ENCODE measurements around the gene NUP133. TPM values are rescaled to one million over a fixed set of nuclear protein-coding genes. Genes with fewer than 3 reads are reported as not detected.
"Not testable (repeated sequence)": the region's sequence is repeated elsewhere in the genome, so short reads cannot be mapped to it uniquely, and the experiment has no call there.

The NUP133 gene
- total and polyA plus RNA-seq, 5 donors from 2014 or later = 12.2 to 33.1 (median 17.3) TPM

DNA sequence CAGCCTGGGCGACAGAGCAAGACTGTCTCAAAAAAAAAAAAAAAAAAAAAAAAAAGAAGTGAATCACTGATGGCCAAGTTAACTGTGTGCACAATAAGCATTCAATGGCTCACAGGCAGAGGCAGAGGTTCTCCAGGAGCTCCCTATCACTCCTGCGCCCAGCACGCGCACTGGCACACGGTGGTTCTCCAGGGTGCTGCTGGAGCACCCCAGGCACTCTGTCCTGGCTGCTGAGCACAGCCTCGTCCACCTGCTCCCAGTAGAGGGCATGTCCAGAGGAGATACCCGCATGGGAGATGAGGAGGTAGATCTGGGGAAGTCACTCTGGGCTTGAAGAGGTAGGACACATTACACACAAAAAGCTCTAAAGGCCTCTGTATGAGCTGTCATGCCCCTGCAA lies 21.5 kb upstream of the NUP133 start:
- no peaks in the 10 kb centered on the region for H3K4me1 ChIP-seq (ENCODE audit: control insufficient read depth, insufficient read depth, low read length, poor library complexity, severe bottlenecking)
- H3K4me3 ChIP-seq (ENCODE audit: low read depth, low read length) = no peak overlapping the region
- H3K4me1 Mint-ChIP-seq = peaks cover 0 to 3% (median 0%) of the 10 kb centered on the region in 4 donors
- no peaks in the 10 kb centered on the region for H3K9me3 ChIP-seq (ENCODE audit: control insufficient read depth in 2 of 2, low read length in 2 of 2)
- H3K27ac ChIP-seq (ENCODE audit: insufficient read depth, low read length, poor library complexity, severe bottlenecking) = no peak overlapping the region
- no peaks in the 10 kb centered on the region for H3K27me3 Mint-ChIP-seq
- H3K9me3 Mint-ChIP-seq = no peaks in the 10 kb centered on the region
- no peak for ATAC-seq (ENCODE audit: low read depth in 2 of 2)
- peaks cover 60% of the 10 kb centered on the region for H3K36me3 ChIP-seq (ENCODE audit: control insufficient read depth, insufficient read depth, low read length)
- no peak overlapping the region for H3K4me3 Mint-ChIP-seq
- H3K27ac Mint-ChIP-seq = peak overlapping the region in 1 of 3 donors; percentile 52
- H3K36me3 Mint-ChIP-seq = peaks cover 53% of the 10 kb centered on the region
- DNase-seq = no peak
- no peaks in the 10 kb centered on the region for H3K27me3 ChIP-seq (ENCODE audit: control insufficient read depth, insufficient read depth, low read length)

GRCh38 chr1:229526695-229527094 lies 18.6 kb upstream of the NUP133 start:
- H3K4me1 ChIP-seq (ENCODE audit: control insufficient read depth, insufficient read depth, low read length, poor library complexity, severe bottlenecking) = no peaks in the 10 kb centered on the region

GRCh38 chr1:229523052-229523451 lies 14.9 kb upstream of the NUP133 start:
- H3K9me3 Mint-ChIP-seq = no peaks in the 10 kb centered on the region
- ATAC-seq (ENCODE audit: low read depth in 2 of 2) (no peak), DNase-seq (no peak)
- no peaks in the 10 kb centered on the region for H3K27me3 Mint-ChIP-seq
- peaks cover 29% of the 10 kb centered on the region for H3K36me3 Mint-ChIP-seq
- Histone ChIP-seq H3K4me3 (ENCODE audit: low read depth, low read length) (no peak overlapping the region), H3K27me3 (ENCODE audit: control insufficient read depth, insufficient read depth, low read length) (no peaks in the 10 kb centered on the region), H3K4me1 (ENCODE audit: control insufficient read depth, insufficient read depth, low read length, poor library complexity, severe bottlenecking) (no peaks in the 10 kb centered on the region), H3K36me3 (ENCODE audit: control insufficient read depth, insufficient read depth, low read length) (peaks cover 54% of the 10 kb centered on the region), H3K9me3 (ENCODE audit: control insufficient read depth in 2 of 2, low read length in 2 of 2) (no peaks in the 10 kb centered on the region), H3K27ac (ENCODE audit: insufficient read depth, low read length, poor library complexity, severe bottlenecking) (no peak overlapping the region)
- no peaks in the 10 kb centered on the region for H3K4me1 Mint-ChIP-seq
- no peak overlapping the region for H3K4me3 Mint-ChIP-seq
- H3K27ac Mint-ChIP-seq = peak overlapping the region in 2 of 3 donors; percentile 35 to 60

More at GRCh38 chr1:229526695-229527094, 18.6 kb upstream of the NUP133 start:
- H3K4me3 ChIP-seq (ENCODE audit: low read depth, low read length) = no peak overlapping the region
- DNase-seq = no peak
- no peaks in the 10 kb centered on the region for H3K9me3 ChIP-seq (ENCODE audit: control insufficient read depth in 2 of 2, low read length in 2 of 2)
- H3K4me3 Mint-ChIP-seq = no peak overlapping the region
- peaks cover 58% of the 10 kb centered on the region for H3K36me3 ChIP-seq (ENCODE audit: control insufficient read depth, insufficient read depth, low read length)
- H3K9me3 Mint-ChIP-seq = no peaks in the 10 kb centered on the region
- H3K27ac Mint-ChIP-seq = peak overlapping the region in 1 of 3 donors; percentile 58
- no peaks in the 10 kb centered on the region for H3K27me3 Mint-ChIP-seq
- H3K27ac ChIP-seq (ENCODE audit: insufficient read depth, low read length, poor library complexity, severe bottlenecking) = no peak overlapping the region
- ATAC-seq (ENCODE audit: low read depth in 2 of 2) = no peak
- peaks cover 44% of the 10 kb centered on the region for H3K36me3 Mint-ChIP-seq
- H3K27me3 ChIP-seq (ENCODE audit: control insufficient read depth, insufficient read depth, low read length) = no peaks in the 10 kb centered on the region
- no peaks in the 10 kb centered on the region for H3K4me1 Mint-ChIP-seq

DNA sequence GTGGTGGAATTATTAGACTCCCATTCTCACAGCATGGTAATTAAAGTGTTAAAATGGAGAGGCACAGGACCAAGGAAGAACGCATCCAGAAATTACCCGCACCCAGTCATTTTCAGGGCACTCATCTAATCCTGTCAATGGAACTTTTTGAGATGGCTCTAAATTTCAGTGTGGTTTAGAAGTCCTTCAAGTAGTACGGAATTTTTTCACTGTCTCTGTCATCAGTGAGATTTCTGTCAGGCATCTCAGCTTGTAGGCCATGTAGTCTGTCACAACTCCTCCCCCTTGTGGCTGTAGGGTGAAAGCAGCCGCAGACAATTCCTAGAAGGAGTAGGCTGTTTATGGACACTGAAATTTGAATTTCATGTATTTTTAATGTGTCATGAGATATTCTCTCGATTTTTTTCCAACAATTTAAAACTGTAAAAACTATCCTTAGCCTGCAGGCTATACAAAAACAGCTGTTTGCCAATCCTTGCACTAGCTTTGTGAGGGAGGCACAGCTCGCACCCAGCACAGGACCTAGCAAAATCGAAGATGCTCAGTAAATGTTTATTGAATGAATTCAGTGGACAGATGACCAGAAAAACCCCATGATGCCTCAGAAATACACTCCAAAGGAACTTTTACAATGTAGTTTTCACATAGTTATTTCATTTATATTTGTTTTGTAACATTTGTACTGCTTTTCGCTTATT lies 6.6 kb upstream of the NUP133 start:
- peak overlapping the region in 2 of 3 donors; percentile 32 to 79 for H3K27ac Mint-ChIP-seq
- ATAC-seq (ENCODE audit: low read depth in 2 of 2) = peak; percentile 77 to 83

GRCh38 chr1:229511625-229512024 lies 3.5 kb upstream of the NUP133 start:
- H3K4me3 ChIP-seq (ENCODE audit: low read depth, low read length); H3K27me3 ChIP-seq (ENCODE audit: control insufficient read depth, insufficient read depth, low read length); H3K4me3 Mint-ChIP-seq; H3K9me3 ChIP-seq (ENCODE audit: control insufficient read depth in 2 of 2, low read length in 2 of 2); DNase-seq; H3K36me3 ChIP-seq (ENCODE audit: control insufficient read depth, insufficient read depth, low read length); H3K27ac ChIP-seq (ENCODE audit: insufficient read depth, low read length, poor library complexity, severe bottlenecking); H3K27ac Mint-ChIP-seq; H3K36me3 Mint-ChIP-seq; ATAC-seq (ENCODE audit: low read depth in 2 of 2); H3K9me3 Mint-ChIP-seq; H3K27me3 Mint-ChIP-seq: not testable (repeated sequence)
- H3K4me1 Mint-ChIP-seq = peaks cover 18 to 36% (median 22%) of the 10 kb centered on the region in 4 donors
- peaks cover 22% of the 10 kb centered on the region for H3K4me1 ChIP-seq (ENCODE audit: control insufficient read depth, insufficient read depth, low read length, poor library complexity, severe bottlenecking)

More for the DNA sequence above, 6.6 kb upstream of the NUP133 start:
- DNase-seq = peak; percentile 49 to 68 (median 67)
- Mint-ChIP-seq H3K36me3 (no peaks in the 10 kb centered on the region), H3K4me3 (no peak overlapping the region), H3K9me3 (no peaks in the 10 kb centered on the region), H3K4me1 (peaks cover 0 to 7% (median 2%) of the 10 kb centered on the region in 4 donors), H3K27me3 (no peaks in the 10 kb centered on the region)
- Histone ChIP-seq H3K4me1 (ENCODE audit: control insufficient read depth, insufficient read depth, low read length, poor library complexity, severe bottlenecking) (peaks cover 3% of the 10 kb centered on the region), H3K36me3 (ENCODE audit: control insufficient read depth, insufficient read depth, low read length) (peaks cover 12% of the 10 kb centered on the region), H3K9me3 (ENCODE audit: control insufficient read depth in 2 of 2, low read length in 2 of 2) (no peaks in the 10 kb centered on the region), H3K27me3 (ENCODE audit: control insufficient read depth, insufficient read depth, low read length) (no peaks in the 10 kb centered on the region), H3K27ac (ENCODE audit: insufficient read depth, low read length, poor library complexity, severe bottlenecking) (no peak overlapping the region), H3K4me3 (ENCODE audit: low read depth, low read length) (no peak overlapping the region)

- not testable (repeated sequence) for DNase-seq; ATAC-seq (ENCODE audit: low read depth in 2 of 2); H3K27ac ChIP-seq (ENCODE audit: insufficient read depth, low read length, poor library complexity, severe bottlenecking); H3K27ac Mint-ChIP-seq; H3K36me3 Mint-ChIP-seq; H3K4me3 ChIP-seq (ENCODE audit: low read depth, low read length); H3K9me3 Mint-ChIP-seq; H3K9me3 ChIP-seq (ENCODE audit: control insufficient read depth in 2 of 2, low read length in 2 of 2); H3K4me3 Mint-ChIP-seq; H3K36me3 ChIP-seq (ENCODE audit: control insufficient read depth, insufficient read depth, low read length); H3K27me3 ChIP-seq (ENCODE audit: control insufficient read depth, insufficient read depth, low read length); H3K27me3 Mint-ChIP-seq
- H3K4me1 ChIP-seq (ENCODE audit: control insufficient read depth, insufficient read depth, low read length, poor library complexity, severe bottlenecking) = peaks cover 26% of the 10 kb centered on the region
- peaks cover 18 to 40% (median 26%) of the 10 kb centered on the region in 4 donors for H3K4me1 Mint-ChIP-seq
Measured at GRCh38 chr1:229511201-229511600, 3.1 kb upstream of the NUP133 start.

- H3K9me3 Mint-ChIP-seq = peaks cover 0 to 2% (median 0%) of the 10 kb centered on the region in 7 donors
- no peak for ATAC-seq (ENCODE audit: low read depth in 2 of 2)
- H3K36me3 Mint-ChIP-seq = no peaks in the 10 kb centered on the region
Measured at GRCh38 chr1:229509576-229509975, 1.4 kb upstream of the NUP133 start.

More at GRCh38 chr1:229509576-229509975, 1.4 kb upstream of the NUP133 start:
- Mint-ChIP-seq H3K27me3 (peaks cover 7% of the 10 kb centered on the region), H3K27ac (peak overlapping the region; percentile 20 to 100 (median 99)), H3K4me1 (peaks cover 18 to 43% (median 30%) of the 10 kb centered on the region in 4 donors), H3K4me3 (peak overlapping the region; percentile 90 to 97 (median 95))
- Histone ChIP-seq H3K4me3 (ENCODE audit: low read depth, low read length) (no peak overlapping the region), H3K27me3 (ENCODE audit: control insufficient read depth, insufficient read depth, low read length) (no peaks in the 10 kb centered on the region), H3K36me3 (ENCODE audit: control insufficient read depth, insufficient read depth, low read length) (peaks cover 4% of the 10 kb centered on the region), H3K27ac (ENCODE audit: insufficient read depth, low read length, poor library complexity, severe bottlenecking) (no peak overlapping the region), H3K9me3 (ENCODE audit: control insufficient read depth in 2 of 2, low read length in 2 of 2) (no peaks in the 10 kb centered on the region), H3K4me1 (ENCODE audit: control insufficient read depth, insufficient read depth, low read length, poor library complexity, severe bottlenecking) (peaks cover 25% of the 10 kb centered on the region)
- no peak for DNase-seq

Measured in CD4-positive, CD25-positive, alpha-beta regulatory T cell (primary cell).